Measurements from ENCODE around the gene CDCP1. TPM values are rescaled to one million over a fixed set of nuclear protein-coding genes. Genes with fewer than 3 reads are reported as not detected.

CDCP1 gene
- total RNA-seq, 1 donor from 2014 or later, result 28.7 TPM

GRCh38 chr3:45048244-45048643 is 97.9 kb downstream of the CDCP1 start:
- Histone ChIP-seq H3K27ac (no peak overlapping the region), H3K36me3 (no peaks in the 10 kb centered on the region), H3K27me3 (ENCODE audit: low read depth) (no peaks in the 10 kb centered on the region), H3K9me3 (no peaks in the 10 kb centered on the region), H3K4me1 (peaks cover 7% of the 10 kb centered on the region), H3K4me3 (no peak overlapping the region)
- no peak for DNase-seq
- intact Hi-C loops (cut with DNase I), result no loop called here
- TF ChIP-seq, protein P1, sequence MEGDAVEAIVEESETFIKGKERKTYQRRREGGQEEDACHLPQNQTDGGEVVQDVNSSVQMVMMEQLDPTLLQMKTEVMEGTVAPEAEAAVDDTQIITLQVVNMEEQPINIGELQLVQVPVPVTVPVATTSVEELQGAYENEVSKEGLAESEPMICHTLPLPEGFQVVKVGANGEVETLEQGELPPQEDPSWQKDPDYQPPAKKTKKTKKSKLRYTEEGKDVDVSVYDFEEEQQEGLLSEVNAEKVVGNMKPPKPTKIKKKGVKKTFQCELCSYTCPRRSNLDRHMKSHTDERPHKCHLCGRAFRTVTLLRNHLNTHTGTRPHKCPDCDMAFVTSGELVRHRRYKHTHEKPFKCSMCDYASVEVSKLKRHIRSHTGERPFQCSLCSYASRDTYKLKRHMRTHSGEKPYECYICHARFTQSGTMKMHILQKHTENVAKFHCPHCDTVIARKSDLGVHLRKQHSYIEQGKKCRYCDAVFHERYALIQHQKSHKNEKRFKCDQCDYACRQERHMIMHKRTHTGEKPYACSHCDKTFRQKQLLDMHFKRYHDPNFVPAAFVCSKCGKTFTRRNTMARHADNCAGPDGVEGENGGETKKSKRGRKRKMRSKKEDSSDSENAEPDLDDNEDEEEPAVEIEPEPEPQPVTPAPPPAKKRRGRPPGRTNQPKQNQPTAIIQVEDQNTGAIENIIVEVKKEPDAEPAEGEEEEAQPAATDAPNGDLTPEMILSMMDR (IDR thresholded peaks at IDR 0.05), result no peak
- no peak for ATAC-seq

- intact Hi-C loops (cut with DNase I), result loop anchor here (5.0 kb wide), 1 partner anchor 163 kb away; no protein-coding TSS in a partner anchor
These were observed 102.4 kb downstream of the CDCP1 start for GRCh38 chr3:45043728-45044299.

GRCh38 chr3:45042162-45042561 is 104.0 kb downstream of the CDCP1 start:
- H3K4me1 ChIP-seq, result peaks cover 30% of the 10 kb centered on the region
- TF ChIP-seq, protein P1 (IDR thresholded peaks at IDR 0.05), result no peak
- intact Hi-C loops (cut with DNase I), result loop anchor here (5.0 kb wide), 1 partner anchor 165 kb away; no protein-coding TSS in a partner anchor
- no peaks in the 10 kb centered on the region for H3K36me3 ChIP-seq
- no peak overlapping the region for H3K4me3 ChIP-seq
- ATAC-seq (no peak), DNase-seq (no peak)
- no peaks in the 10 kb centered on the region for H3K27me3 ChIP-seq (ENCODE audit: low read depth)
- H3K9me3 ChIP-seq, result no peaks in the 10 kb centered on the region
- H3K27ac ChIP-seq, result no peak overlapping the region

More at GRCh38 chr3:45043728-45044299, 102.4 kb downstream of the CDCP1 start:
- Histone ChIP-seq H3K4me1 (peaks cover 24% of the 10 kb centered on the region), H3K36me3 (no peaks in the 10 kb centered on the region), H3K27ac (no peak overlapping the region), H3K9me3 (no peaks in the 10 kb centered on the region), H3K27me3 (ENCODE audit: low read depth) (no peaks in the 10 kb centered on the region), H3K4me3 (no peak overlapping the region)
- TF ChIP-seq, protein P1 (IDR thresholded peaks at IDR 0.05), result no peak
- DNase-seq, result no peak
- peak in 1 of 2 donors; percentile 36 for ATAC-seq

GRCh38 chr3:45041666-45042065 is 104.5 kb downstream of the CDCP1 start:
- H3K27ac ChIP-seq, result no peak overlapping the region
- no peak overlapping the region for H3K4me3 ChIP-seq
- no peak for ATAC-seq
- intact Hi-C loops (cut with DNase I), result loop anchor here (5.0 kb wide), 1 partner anchor 166 kb away; no protein-coding TSS in a partner anchor
- H3K27me3 ChIP-seq (ENCODE audit: low read depth), result no peaks in the 10 kb centered on the region
- H3K9me3 ChIP-seq, result no peaks in the 10 kb centered on the region
- H3K36me3 ChIP-seq, result no peaks in the 10 kb centered on the region
- no peak for DNase-seq
- TF ChIP-seq, protein P1 (IDR thresholded peaks at IDR 0.05), result no peak
- peaks cover 34% of the 10 kb centered on the region for H3K4me1 ChIP-seq

DNA sequence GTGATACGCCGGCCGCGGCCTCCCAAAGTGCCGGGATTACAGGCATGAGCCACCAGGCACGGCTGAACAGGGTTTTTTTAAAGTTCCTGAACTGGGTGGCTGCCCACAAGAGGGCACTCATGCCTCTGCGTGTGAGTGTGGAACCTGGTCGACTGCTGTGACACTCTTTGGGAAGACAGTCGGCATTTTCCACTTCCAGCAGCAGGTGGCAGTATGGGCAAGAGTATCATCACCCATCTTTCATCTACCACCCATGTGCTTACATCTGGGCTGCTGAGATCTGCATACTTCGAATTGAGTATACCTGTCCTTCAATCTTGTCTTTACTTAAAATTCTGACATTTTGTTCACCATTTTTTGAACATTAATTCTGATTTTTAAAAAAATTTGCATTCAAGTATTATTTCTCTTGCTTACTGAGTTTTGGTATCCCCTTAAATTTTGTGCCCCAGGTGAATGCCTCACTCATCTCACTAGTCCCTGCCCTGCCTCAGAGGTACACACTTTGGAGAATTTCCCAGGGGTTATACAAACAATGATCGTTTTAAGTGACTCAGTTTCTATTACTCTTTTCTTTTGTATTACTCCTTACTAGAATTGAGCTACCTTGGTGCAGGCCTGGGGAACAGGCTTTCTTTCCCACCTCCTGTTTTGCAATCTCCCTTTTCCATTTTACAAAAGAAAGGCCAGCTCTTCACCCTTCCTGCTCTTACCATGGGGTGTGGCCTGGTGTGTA is 108.3 kb downstream of the CDCP1 start:
- Histone ChIP-seq H3K36me3 (no peaks in the 10 kb centered on the region), H3K27ac (peak overlapping the region; percentile 21), H3K27me3 (ENCODE audit: low read depth) (no peaks in the 10 kb centered on the region), H3K4me3 (no peak overlapping the region), H3K4me1 (peaks cover 64% of the 10 kb centered on the region), H3K9me3 (no peaks in the 10 kb centered on the region)
- DNase-seq (peak; percentile 91), ATAC-seq (peak; percentile 86 to 91)
- TF ChIP-seq, protein P1 (IDR thresholded peaks at IDR 0.05), result peak; percentile 90
- intact Hi-C loops (cut with DNase I), result no loop called here
